K562 (cell line): ENCODE data around the gene COL4A4. TPM values are rescaled to one million over a fixed set of nuclear protein-coding genes. Genes with fewer than 3 reads are reported as not detected.

ENCODE experiments used
- ATAC-seq: fragments of 200-7000 bp; cut with Tn5 transposase; 3 replicates; pipeline ENCODE4 v1.9.1; 2020; ENCODE audit warnings: moderate library complexity
- BruUV-seq: library from RNA; stranded (reverse); fragments of 400-500 nt; replicated peaks from 2 replicates; lab custom pipeline; 2021; lab: Mats Ljungman, UMichigan
- CTCF ChIA-PET: fragments of 300-600 bp; formaldehyde crosslinking; extraction: SDS; loops from one replicate; lab custom pipeline; 2021; ENCODE audit warnings: low intra/inter-chr PET ratio; lab: Yijun Ruan, JAX
- POLR2A ChIA-PET: fragments of 300-600, 350-650 bp; sonication (Branson Sonifier 250); formaldehyde crosslinking; extraction: SDS; loops from one replicate; lab custom pipeline; 2021; ENCODE audit warnings: antibody characterized with exemption, inconsistent platforms; lab: Yijun Ruan, JAX
- DNase-seq, 4 experiments: peaks; one replicate each; pipeline versions ENCODE4 v3.0.0 to v3.0.0-alpha.2; 2011 to 2018; ENCODE audit warnings: low spot score in 3 of 4, mixed read lengths in 3 of 4; ENCODE audit errors: extremely low read depth in 1 of 4
- FAIRE-seq: peaks from 2 replicates; lab custom pipeline; 2011; peaks lifted over from hg19 to GRCh38; lab: Jason Lieb, UNC
- H2AFZ ChIP-seq: 2 replicates; pipeline ENCODE4 v1.6.0; 2011; ENCODE audit warnings: low read depth, low read length, control low read depth, inconsistent platforms
- H3K27ac ChIP-seq: fragments of 200-600 bp; 3 replicates; pipeline ENCODE4 v1.8.0; 2011; ENCODE audit warnings: low read depth, mild to moderate bottlenecking, control low read depth, inconsistent platforms, low read length, moderate library complexity, mixed read lengths; ENCODE audit errors: extremely low read depth
- H3K27me3 ChIP-seq, 2 experiments: fragments of 300-600 bp in 1 of 2; 2 replicates in 1 of 2; 3 replicates in 1 of 2; pipeline versions ENCODE4 v1.6.0 to v1.8.0; 2011; ENCODE audit warnings: inconsistent platforms in 2 of 2, low read length in 2 of 2, mild to moderate bottlenecking in 1 of 2, mixed read lengths in 1 of 2, moderate library complexity in 1 of 2; ENCODE audit not compliant: control insufficient read depth in 2 of 2, insufficient read depth in 2 of 2
- H3K36me3 ChIP-seq: fragments of 300-600 bp; 3 replicates; pipeline ENCODE4 v1.8.0; 2011; ENCODE audit warnings: mild to moderate bottlenecking, low read length, inconsistent platforms; ENCODE audit not compliant: control insufficient read depth, insufficient read depth
- H3K4me1 ChIP-seq, 2 experiments: fragments of 200-600 bp in 1 of 2; replicated peaks in 1 of 2; 2 replicates in 1 of 2; 3 replicates in 1 of 2; pipeline versions ENCODE4 v1.5.1 to v1.8.0; 2011; ENCODE audit warnings: inconsistent platforms in 2 of 2, low read length in 2 of 2, mild to moderate bottlenecking in 1 of 2, mixed read lengths in 1 of 2, moderate library complexity in 1 of 2; ENCODE audit not compliant: control insufficient read depth in 2 of 2, insufficient read depth in 2 of 2
- H3K4me2 ChIP-seq: 2 replicates; pipeline ENCODE4 v1.6.1; 2011; ENCODE audit warnings: low read length, control low read depth, inconsistent platforms, mixed read lengths; ENCODE audit not compliant: insufficient read depth
- H3K4me3 ChIP-seq: fragments of 200-600 bp; sonication (generic), shearing (Covaris generic); 2 replicates; pipeline ENCODE4 v1.5.1; 2016; ENCODE audit warnings: control low read depth, inconsistent platforms
- H3K79me2 ChIP-seq: fragments of 200-600 bp; 3 replicates; pipeline ENCODE4 v1.8.0; 2011; ENCODE audit warnings: low read length, inconsistent platforms; ENCODE audit not compliant: control insufficient read depth, insufficient read depth
- H3K9ac ChIP-seq, 2 experiments: 2 replicates each; pipeline versions ENCODE4 v1.6.0 to v1.6.1; 2011; ENCODE audit warnings: low read depth in 2 of 2, low read length in 2 of 2, control low read depth in 1 of 2, inconsistent platforms in 1 of 2, mild to moderate bottlenecking in 1 of 2, mixed read lengths in 1 of 2; ENCODE audit not compliant: insufficient read depth in 1 of 2
- H3K9me1 ChIP-seq: one replicate; pipeline ENCODE4 v1.6.0; 2011; ENCODE audit warnings: inconsistent platforms, mild to moderate bottlenecking, low read length, moderate library complexity; ENCODE audit not compliant: control insufficient read depth, insufficient read depth
- H3K9me3 ChIP-seq: replicated peaks from 2 replicates; pipeline ENCODE4 v1.5.1; 2011; ENCODE audit warnings: low read depth, low read length, inconsistent platforms; ENCODE audit not compliant: control insufficient read depth, insufficient read depth
- H4K20me1 ChIP-seq: replicated peaks from 2 replicates; pipeline ENCODE4 v1.6.1; 2011; ENCODE audit warnings: low read length, inconsistent platforms, mixed read lengths; ENCODE audit not compliant: control insufficient read depth, insufficient read depth
- ARID3A ChIP-seq: IDR thresholded peaks from 2 replicates; pipeline ENCODE4 v1.6.1; 2012; ENCODE audit warnings: low read depth, low read length, improper control_type of control experiment, borderline replicate concordance
- COPS2 ChIP-seq: fragments of 450-650 bp; conservative IDR thresholded peaks from 2 replicates; pipeline ENCODE4 v1.6.1; 2016; ENCODE audit warnings: mild to moderate bottlenecking, moderate library complexity
- E4F1 ChIP-seq: fragments of 250-450 bp; sonication (Bioruptor Pico); IDR thresholded peaks from 2 replicates; pipeline ENCODE4 v1.5.0; 2021; ENCODE audit warnings: mild to moderate bottlenecking, borderline replicate concordance
- ETV1 ChIP-seq: fragments of 450-650 bp; conservative IDR thresholded peaks from 2 replicates; pipeline ENCODE4 v1.6.1; 2016; ENCODE audit warnings: missing genetic modification characterization, control low read depth, low read depth, missing compliant biosample characterization
- HNRNPLL ChIP-seq: fragments of 200-400 bp; formaldehyde crosslinking; IDR thresholded peaks from 2 replicates; pipeline ENCODE4 v1.6.1; 2017; ENCODE audit warnings: low read length, low read depth, mild to moderate bottlenecking; ENCODE audit not compliant: poor library complexity, severe bottlenecking
- RAD51 ChIP-seq: fragments of 450-650 bp; IDR thresholded peaks from 2 replicates; pipeline ENCODE4 v1.7.1; 2016; ENCODE audit warnings: low read depth, mild to moderate bottlenecking, borderline replicate concordance
- RHOXF2B ChIP-seq: fragments of 250-450 bp; sonication (Bioruptor Pico); conservative IDR thresholded peaks from 2 replicates; pipeline ENCODE4 v1.5.1; 2021
- SIN3B ChIP-seq: fragments of 450-650 bp; IDR thresholded peaks from 2 replicates; pipeline ENCODE4 v1.6.1; 2017; ENCODE audit warnings: low read depth, mild to moderate bottlenecking, moderate library complexity
- TFE3 ChIP-seq: fragments of 450-650 bp; formaldehyde crosslinking; IDR thresholded peaks from 2 replicates; pipeline ENCODE4 v1.4.0; 2020; ENCODE audit warnings: mild to moderate bottlenecking, mixed read lengths
- TOE1 ChIP-seq, 2 experiments: fragments of 450-650 bp in 1 of 2; sonication (generic) in 1 of 2; formaldehyde crosslinking in 1 of 2; IDR thresholded peaks; 2 replicates each; pipeline versions ENCODE4 v1.7.1 to v1.8.0; 2016 to 2022; ENCODE audit warnings: borderline replicate concordance in 2 of 2, mild to moderate bottlenecking in 2 of 2, antibody characterized with exemption in 1 of 2, inconsistent platforms in 1 of 2, low read depth in 1 of 2, missing genetic modification reagents in 1 of 2, moderate library complexity in 1 of 2
- ZNF140 ChIP-seq: fragments of 250-450 bp; sonication (Bioruptor Pico); IDR thresholded peaks from 2 replicates; pipeline ENCODE4 v1.8.0; 2021; ENCODE audit warnings: moderate library complexity, mild to moderate bottlenecking, inconsistent platforms
- WGBS: fragments of 100-300 bp; shearing (Covaris generic); methylation state at CpG from one replicate; pipeline ENCODE4 v1.1.6; 2016; ENCODE audit warnings: low coverage, mixed read lengths; ENCODE audit not compliant: insufficient coverage; ENCODE audit errors: missing lambda C conversion rate; 5-methylcytosine and 5-hydroxymethylcytosine counted together
- in situ Hi-C: fragments of 300-500 bp; cut with MboI; formaldehyde crosslinking; loops from 4 replicates; pipeline ENCODE4 v1.15.0; 2018; ENCODE audit warnings: inconsistent platforms, mixed read lengths
- intact Hi-C: fragments of 100-400 bp; cut with micrococcal nuclease; formaldehyde crosslinking; loops from 2 replicates; pipeline ENCODE4 v1.14.2; 2022
- polyA plus RNA-seq, 8 experiments: library from polyadenylated mRNA; depleted of rRNA in 4 of 8; stranded (reverse) in 5 of 8; unstranded in 3 of 8; fragments of >200 nt; fragmentation: Nextera tagmentation in 2 of 8; fragmentation: Illumina TruSeq in 1 of 8; extraction: Ambion mirVana in 2 of 8; extraction: Trizol in 1 of 8; gene quantifications; 2 replicates each; pipeline versions ENCODE4 v1.2.1 to v1.2.3, GENCODE V29; 2011 to 2014; ENCODE audit warnings: inconsistent platforms in 1 of 8, missing spikeins in 1 of 8
- total RNA-seq, 7 experiments: library from RNA; depleted of rRNA in 6 of 7; stranded (reverse); fragments of >200 nt in 6 of 7; fragmentation: Illumina TruSeq in 2 of 7; extraction: Trizol in 2 of 7; gene quantifications; 2 replicates each; pipeline versions ENCODE4 v1.2.1 to v1.2.3, GENCODE V29; 2011 to 2021; ENCODE audit warnings: low replicate concordance in 1 of 7

The COL4A4 gene
- total and polyA plus RNA-seq, 9 of the 15 experiments (the other 6 are each of a cell fraction or from before 2014, with no cell fraction given), result under 0.01 to 0.01 TPM; not detected in 7

DNA sequence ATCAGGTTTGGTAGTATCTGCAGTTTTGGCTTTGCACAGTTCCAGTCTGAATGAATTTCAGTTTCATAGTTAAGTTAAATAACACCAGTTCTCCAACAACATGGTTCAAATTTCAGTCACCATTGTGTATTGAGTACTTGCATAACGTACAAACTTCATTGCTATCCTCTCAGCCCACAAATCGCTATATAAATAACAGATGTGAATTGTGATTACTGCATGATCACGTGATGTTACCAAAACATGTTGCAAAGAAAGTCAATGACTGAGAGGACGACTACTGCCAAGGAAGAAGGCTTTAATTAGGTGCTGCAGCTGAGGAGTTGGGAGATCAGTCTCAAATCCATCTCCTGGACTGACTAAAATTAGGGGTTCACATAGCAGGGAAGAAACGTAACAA lies 48.2 kb downstream of the COL4A4 start:
- H3K4me1 ChIP-seq, result no peaks in the 10 kb centered on the region
- ATAC-seq, result no peak
- no peaks in the 10 kb centered on the region for H3K9me3 ChIP-seq
- 0% methylated on average over 5 of the region's 5 CpGs for WGBS
- no peaks in the 10 kb centered on the region for H3K79me2 ChIP-seq
- no peak overlapping the region for H2AFZ ChIP-seq
- intact Hi-C loops (no loop called here), in situ Hi-C loops (no loop called here)
- no peak overlapping the region for H3K27ac ChIP-seq
- H3K4me3 ChIP-seq, result no peak overlapping the region
- no peaks in the 10 kb centered on the region for H3K27me3 ChIP-seq
- POLR2A ChIA-PET, result interaction anchor here (0.6 kb wide), 1 partner anchor 19 kb away, joined by 3 read pairs; no protein-coding TSS in a partner anchor
- no peak for TF ChIP-seq COPS2
- no peak for TF ChIP-seq RHOXF2B (CRISPR knock-in tag)
- no peak for TF ChIP-seq ETV1 (tag)
- TF ChIP-seq ARID3A, result no peak
- TF ChIP-seq TFE3 (CRISPR knock-in tag), result peak; percentile 88
- no peak for TF ChIP-seq HNRNPLL
- TF ChIP-seq ZNF140 (CRISPR knock-in tag), result no peak
- TF ChIP-seq SIN3B, result no peak
- TF ChIP-seq RAD51, result peak; percentile 19; the same call in 1 of the 2 replicates
- TF ChIP-seq E4F1 (CRISPR knock-in tag), result no peak
- TF ChIP-seq TOE1 (IDR thresholded peaks at IDR 0.05; ENCODE audit: borderline replicate concordance), result 0 out of 2 replicates have a peak, but pooled peaks have one; percentile 24
- no peak for TF ChIP-seq TOE1 (CRISPR knock-in tag; IDR thresholded peaks at IDR 0.05; ENCODE audit: borderline replicate concordance, low read depth)
- H3K9ac ChIP-seq, result no peak overlapping the region
- H3K36me3 ChIP-seq, result no peaks in the 10 kb centered on the region
- CTCF ChIA-PET, result no interaction called here
- FAIRE-seq, result no peak
- no peaks in the 10 kb centered on the region for H3K9me1 ChIP-seq
- no peak for DNase-seq
- no peaks in the 10 kb centered on the region for H4K20me1 ChIP-seq
- no peak overlapping the region for H3K4me2 ChIP-seq
- BruUV-seq, result no TSS peak
